HG03095 (cell line): ENCODE data around the gene CHM.
"Not testable (repeated sequence)": the region's sequence is repeated elsewhere in the genome, so short reads cannot be mapped to it uniquely, and the experiment has no call there.

Source experiments
- ATAC-seq: cut with Tn5 transposase; IDR thresholded peaks from one replicate; pipeline ENCODE4 v1.9.1; 2021; ENCODE audit warnings: moderate library complexity; ENCODE audit not compliant: unreplicated experiment

Gene CHM

GRCh38 chrX:86047174-86047935, at the start of gene CHM:
TSS of gene CHM (minus strand) at chrX:86047558. CDS start at chrX:86047532, 26 bp downstream.
- ATAC-seq = peak; percentile 98

GRCh38 chrX:86078650-86079049, 31.3 kb upstream of the CHM start:
- ATAC-seq = no peak

GRCh38 chrX:86066998-86067397, 19.6 kb upstream of the CHM start:
- no peak for ATAC-seq

GRCh38 chrX:86061407-86061806, 14.0 kb upstream of the CHM start:
- no peak for ATAC-seq

- no peak for ATAC-seq
Measured at GRCh38 chrX:86051741-86052140, 4.4 kb upstream of the CHM start.

GRCh38 chrX:86047936-86048280, 550 bp upstream of the CHM start:
- no peak for ATAC-seq

GRCh38 chrX:86044216-86044615, 3.1 kb downstream of the CHM start:
- ATAC-seq = no peak

- ATAC-seq = no peak
Measured at GRCh38 chrX:86039625-86040568, 7.5 kb downstream of the CHM start.

GRCh38 chrX:86033385-86033784, 14.0 kb downstream of the CHM start:
- ATAC-seq = no peak

GRCh38 chrX:86028681-86029080, 18.7 kb downstream of the CHM start:
- ATAC-seq = no peak

- ATAC-seq = no peak
Measured at GRCh38 chrX:86023811-86024210, 23.5 kb downstream of the CHM start.

- no peak for ATAC-seq
Measured at GRCh38 chrX:86021652-86022289, 25.6 kb downstream of the CHM start.

- ATAC-seq = no peak
Measured at GRCh38 chrX:86016139-86016538, 31.2 kb downstream of the CHM start.

GRCh38 chrX:86014959-86015358, 32.4 kb downstream of the CHM start:
- not testable (repeated sequence) for ATAC-seq

GRCh38 chrX:86014421-86014820, 32.9 kb downstream of the CHM start:
- ATAC-seq = no peak

GRCh38 chrX:86013792-86014191, 33.6 kb downstream of the CHM start:
- ATAC-seq = no peak

GRCh38 chrX:86012188-86012587, 35.2 kb downstream of the CHM start:
- no peak for ATAC-seq

GRCh38 chrX:86009803-86010202, 37.6 kb downstream of the CHM start:
- not testable (repeated sequence) for ATAC-seq

- not testable (repeated sequence) for ATAC-seq
Measured at GRCh38 chrX:86007891-86008290, 39.5 kb downstream of the CHM start.

- ATAC-seq = peak; percentile 68
Measured at GRCh38 chrX:86002076-86002896, 45.1 kb downstream of the CHM start.

GRCh38 chrX:85998954-85999353, 48.4 kb downstream of the CHM start:
- no peak for ATAC-seq
